ENCODE data around the gene NBAS. TPM values are rescaled to one million over a fixed set of nuclear protein-coding genes. Genes with fewer than 3 reads are reported as not detected.

The NBAS gene
- total and polyA plus RNA-seq, 2 of the 4 experiments (the other 2 are of a cell fraction): 22.3 to 105 TPM

DNA sequence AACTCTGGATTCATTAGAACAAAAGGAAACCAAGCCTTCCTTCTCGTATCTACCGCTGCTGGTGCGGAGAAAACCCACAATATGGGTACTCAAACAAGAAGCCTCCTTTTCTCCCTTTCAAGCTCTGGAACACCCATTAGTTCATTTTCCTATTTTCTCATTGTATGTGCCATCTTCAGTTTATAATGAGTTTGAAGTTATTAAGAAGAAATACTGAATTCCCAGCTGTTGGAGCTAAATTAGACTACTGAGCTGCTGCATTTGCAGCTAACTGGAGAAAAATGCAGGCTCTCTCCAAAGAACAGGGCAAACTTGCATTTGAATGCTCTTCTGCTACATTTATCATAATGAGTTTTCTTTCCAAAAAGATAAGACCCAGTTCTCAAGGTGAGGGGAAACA is 398.5 kb downstream of the NBAS start:
- H4K8ac ChIP-seq (ENCODE audit: low read depth in 2 of 2, low read length in 2 of 2): no peak overlapping the region
- H3K4me3 ChIP-seq (ENCODE audit: insufficient read depth, low read depth, low read length): no peak overlapping the region
- H3K14ac ChIP-seq (replicated peaks; ENCODE audit: low read depth, low read length): no peak overlapping the region
- no peak for TF ChIP-seq MAFK (IDR thresholded peaks at IDR 0.05; ENCODE audit: low read depth, low read length)
- TF ChIP-seq, protein P1, sequence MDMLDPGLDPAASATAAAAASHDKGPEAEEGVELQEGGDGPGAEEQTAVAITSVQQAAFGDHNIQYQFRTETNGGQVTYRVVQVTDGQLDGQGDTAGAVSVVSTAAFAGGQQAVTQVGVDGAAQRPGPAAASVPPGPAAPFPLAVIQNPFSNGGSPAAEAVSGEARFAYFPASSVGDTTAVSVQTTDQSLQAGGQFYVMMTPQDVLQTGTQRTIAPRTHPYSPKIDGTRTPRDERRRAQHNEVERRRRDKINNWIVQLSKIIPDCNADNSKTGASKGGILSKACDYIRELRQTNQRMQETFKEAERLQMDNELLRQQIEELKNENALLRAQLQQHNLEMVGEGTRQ (IDR thresholded peaks at IDR 0.05; ENCODE audit: low read depth, low read length): no peak
- H3K9me1 ChIP-seq (ENCODE audit: insufficient read depth, low read length): peaks cover 5% of the 10 kb centered on the region; the same call in 1 of the 2 replicates
- no CpG with 5 or more reads among the region's 3 CpGs for WGBS, 2 experiments (ENCODE audit: extremely low coverage in 2 of 2, insufficient read length in 1 of 2)
- no peaks in the 10 kb centered on the region for H3K79me1 ChIP-seq (ENCODE audit: low read depth in 1 of 2, low read length in 2 of 2)
- H3K4ac ChIP-seq (ENCODE audit: low read depth, low read length): no peak overlapping the region
- no peak overlapping the region for H4K91ac ChIP-seq (ENCODE audit: insufficient read depth, low read depth, low read length)
- H3K27me3 ChIP-seq (ENCODE audit: control insufficient read depth, insufficient read depth, low read length): no peaks in the 10 kb centered on the region
- no peaks in the 10 kb centered on the region; the same call in 1 of the 2 replicates for H3K36me3 ChIP-seq (ENCODE audit: control insufficient read depth, insufficient read depth, low read length)
- H3K4me2 ChIP-seq (ENCODE audit: low read depth, low read length): no peak overlapping the region
- H2BK15ac ChIP-seq (ENCODE audit: low read depth, low read length): no peak overlapping the region
- POLR2A ChIA-PET (ENCODE audit: unreplicated experiment): no interaction called here
- peaks cover 10% of the 10 kb centered on the region for H3K4me1 ChIP-seq (ENCODE audit: control insufficient read depth, insufficient read depth, low read length)
- DNase-seq (no peak), ATAC-seq (ENCODE audit: low read depth) (no peak)
- H3K56ac ChIP-seq (ENCODE audit: extremely low read depth, insufficient read depth, low read length): no peak overlapping the region
- H2BK20ac ChIP-seq (ENCODE audit: low read depth, low read length): no peak overlapping the region
- no peak overlapping the region for H2BK120ac ChIP-seq (ENCODE audit: low read depth, low read length)
- H2AK9ac ChIP-seq (replicated peaks; ENCODE audit: low read depth, low read length, poor library complexity): no peak overlapping the region
- intact Hi-C loops (cut with micrococcal nuclease) (no loop called here), in situ Hi-C loops (cut with MboI; ENCODE audit: low sequenced_read_pairs) (no loop called here), dilution Hi-C loops (cut with HindIII; ENCODE audit: low sequenced_read_pairs, unreplicated experiment) (no loop called here)
- no peak overlapping the region for H2BK5ac ChIP-seq (ENCODE audit: low read depth, low read length, poor library complexity, severe bottlenecking)
- no peak overlapping the region for H3K23ac ChIP-seq (ENCODE audit: low read depth, low read length)
- H3K9ac ChIP-seq (ENCODE audit: low read depth, low read length): no peak overlapping the region
- no peak overlapping the region for H2AFZ ChIP-seq (replicated peaks; ENCODE audit: low read length, poor library complexity)
- H3K9me3 ChIP-seq (ENCODE audit: control insufficient read depth, insufficient read depth, low read length): no peaks in the 10 kb centered on the region
- no peak overlapping the region for H2AK5ac ChIP-seq (ENCODE audit: low read depth, low read length)
- no peaks in the 10 kb centered on the region for H4K20me1 ChIP-seq (ENCODE audit: insufficient read depth, low read length)
- CTCF ChIA-PET: no interaction called here
- BruUV-seq (replicated peaks): no TSS peak
- no peak overlapping the region for H3K18ac ChIP-seq (ENCODE audit: low read depth, low read length)
- H4K5ac ChIP-seq (ENCODE audit: low read depth, low read length): no peak overlapping the region
- H3K27ac ChIP-seq (ENCODE audit: insufficient read depth, low read length): no peak overlapping the region

All from IMR-90 (cell line).